Spleen (tissue), 11 donors: Measurements from ENCODE around the gene PRKX. TPM values are rescaled to one million over a fixed set of nuclear protein-coding genes. Genes with fewer than 3 reads are reported as not detected.
"Not testable (repeated sequence)": the region's sequence is repeated elsewhere in the genome, so short reads cannot be mapped to it uniquely, and the experiment has no call there.

Experiments
- DNase-seq: peaks from one replicate; pipeline ENCODE4 v3.0.0-alpha.2; 2020
- H3K27ac ChIP-seq, 8 donors: fragments of 200-600 bp; sonication (generic) in 7 of 8; 1 replicate in 4 of 8; 2 replicates in 4 of 8; pipeline versions ENCODE4 v1.5.0 to v1.8.0; 2016 to 2021; ENCODE audit warnings: inconsistent platforms in 4 of 8, mild to moderate bottlenecking in 4 of 8, moderate library complexity in 1 of 8
- H3K27me3 ChIP-seq, 7 donors: fragments of 200-600 bp; sonication (generic) in 6 of 7; replicated peaks in 1 of 7; 1 replicate in 4 of 7; 2 replicates in 3 of 7; pipeline versions ENCODE4 v1.5.0 to v1.8.0; 2016 to 2021; ENCODE audit warnings: inconsistent platforms in 3 of 7, mild to moderate bottlenecking in 1 of 7
- H3K36me3 ChIP-seq, 6 donors: fragments of 200-600 bp; sonication (generic) in 5 of 6; 1 replicate in 4 of 6; 2 replicates in 2 of 6; pipeline versions ENCODE4 v1.5.0 to v1.8.0; 2016 to 2021; ENCODE audit warnings: inconsistent platforms in 2 of 6
- H3K4me1 ChIP-seq, 6 donors: fragments of 200-600 bp; sonication (generic) in 5 of 6; 1 replicate in 3 of 6; 2 replicates in 3 of 6; pipeline versions ENCODE4 v1.5.0 to v1.8.0; 2016 to 2021; ENCODE audit warnings: inconsistent platforms in 3 of 6
- H3K4me3 ChIP-seq, 8 donors: fragments of 200-600 bp; sonication (generic) in 7 of 8; 1 replicate in 4 of 8; 2 replicates in 4 of 8; pipeline versions ENCODE4 v1.5.0 to v1.8.0; 2016 to 2021; ENCODE audit warnings: inconsistent platforms in 4 of 8, mild to moderate bottlenecking in 4 of 8, moderate library complexity in 2 of 8
- H3K9me3 ChIP-seq, 8 donors: fragments of 200-600 bp; sonication (generic) in 7 of 8; 1 replicate in 4 of 8; 2 replicates in 4 of 8; pipeline versions ENCODE4 v1.5.0 to v1.8.0; 2016 to 2021; ENCODE audit warnings: inconsistent platforms in 4 of 8
- CTCF ChIP-seq, 11 experiments: fragments of 200-600 bp in 7 of 11; fragments of 450-650 bp in 4 of 11; sonication (generic) in 4 of 11; IDR thresholded peaks in 8 of 11; conservative IDR thresholded peaks in 3 of 11; 1 replicate in 7 of 11; 2 replicates in 4 of 11; pipeline versions ENCODE4 v1.4.0 to v1.8.0; 2016 to 2021; ENCODE audit warnings: antibody characterized with exemption in 11 of 11, inconsistent platforms in 4 of 11, mild to moderate bottlenecking in 1 of 11
- POLR2A ChIP-seq, 3 donors: fragments of 450-650 bp; IDR thresholded peaks; one replicate each; pipeline ENCODE4 v1.5.1; 2017; ENCODE audit warnings: antibody characterized with exemption in 3 of 3, mild to moderate bottlenecking in 1 of 3
- POLR2AphosphoS5 ChIP-seq, 3 donors: sonication (generic); formaldehyde crosslinking; IDR thresholded peaks; one replicate each; pipeline ENCODE4 v1.5.1; 2017; ENCODE audit warnings: antibody characterized with exemption in 3 of 3
- WGBS, 5 donors: extraction: QIAGEN DNeasy Blood & Tissue Kit in 3 of 5; methylation state at CpG; one replicate each; pipeline versions ENCODE4 v1.1.5 to v1.1.7; 2013 to 2018; 5-methylcytosine and 5-hydroxymethylcytosine counted together
- intact Hi-C: fragments of 100-400 bp; cut with DNase I; formaldehyde crosslinking; loops from one replicate; pipeline ENCODE4 v1.15.0; 2023; ENCODE audit warnings: low total_unique reads
- polyA plus RNA-seq, 3 donors: library from polyadenylated mRNA; stranded (reverse); fragments of 200-250 nt; gene quantifications; one replicate each; pipeline ENCODE4 v1.2.1, GENCODE V29; 2013
- total RNA-seq, 7 donors: library from RNA; depleted of rRNA in 3 of 7; stranded (reverse); fragments of >200 nt in 3 of 7; fragmentation: NEBNext Ultra II Directional in 4 of 7; extraction: Animal tissue kit (Norgen Biotek cat#: 25700) in 4 of 7; gene quantifications; one replicate each; pipeline versions ENCODE4 v1.1.0 to v1.2.1, GENCODE V29; 2016 to 2021
- donor health status: healthy with polysubstance abuse.
- donor health status: DM: no; HTN: no; CAD: no; lungs with moderate emphysema.
- donor health status: DM: no; HTN: no; CAD: no.
- donor health status: Bipolar disorder and iron deficiency.
- donor health status: healthy.
- donor health status: DM: no; HTN: no; CAD: no.
- donor health status: DM: yes; HTN: yes; CAD: no.

Gene PRKX
- total and polyA plus RNA-seq, 10 donors = 5.4 to 55.0 (median 35.0) TPM

GRCh38 chrX:3733043-3733430 is 19.6 kb upstream of the PRKX start:
- intact Hi-C loops = no loop called here
- no peak overlapping the region for H3K4me3 ChIP-seq
- H3K9me3 ChIP-seq = no peaks in the 10 kb centered on the region
- no peak for DNase-seq
- no peaks in the 10 kb centered on the region for H3K36me3 ChIP-seq
- H3K27ac ChIP-seq = no peak overlapping the region
- no peaks in the 10 kb centered on the region for H3K4me1 ChIP-seq
- TF ChIP-seq POLR2A (IDR thresholded peaks at IDR 0.05) = no peak
- no peak for TF ChIP-seq CTCF (IDR thresholded peaks at IDR 0.05 in 8 of 11, conservative IDR thresholded peaks at IDR 0.05 in 3 of 11)
- no peak for TF ChIP-seq POLR2AphosphoS5 (IDR thresholded peaks at IDR 0.05)
- WGBS, 5 donors = 94 to 99% (median 95%) methylated on average over 6 to 7 of the region's 7 CpGs
- no peaks in the 10 kb centered on the region for H3K27me3 ChIP-seq

GRCh38 chrX:3732326-3733042 is 19.0 kb upstream of the PRKX start:
- H3K9me3 ChIP-seq, H3K4me3 ChIP-seq, H3K36me3 ChIP-seq, DNase-seq, H3K27ac ChIP-seq, H3K27me3 ChIP-seq, H3K4me1 ChIP-seq, intact Hi-C loops: not testable (repeated sequence)
- 81 to 95% (median 85%) methylated on average over 14 to 15 of the region's 15 CpGs for WGBS, 5 donors

GRCh38 chrX:3728454-3728853 is 15.0 kb upstream of the PRKX start:
- H3K4me3 ChIP-seq = no peak overlapping the region
- H3K9me3 ChIP-seq = no peaks in the 10 kb centered on the region
- 72 to 87% (median 80%) methylated on average over 9 of the region's 9 CpGs for WGBS, 5 donors
- no peaks in the 10 kb centered on the region for H3K27me3 ChIP-seq
- no peak for DNase-seq
- H3K27ac ChIP-seq = no peak overlapping the region
- H3K36me3 ChIP-seq = no peaks in the 10 kb centered on the region
- intact Hi-C loops = no loop called here
- H3K4me1 ChIP-seq = no peaks in the 10 kb centered on the region
- TF ChIP-seq POLR2A (IDR thresholded peaks at IDR 0.05) = no peak
- no peak for TF ChIP-seq POLR2AphosphoS5 (IDR thresholded peaks at IDR 0.05)

- WGBS, 5 donors = 85 to 97% (median 91%) methylated on average over 9 of the region's 9 CpGs
- H3K36me3 ChIP-seq, intact Hi-C loops, H3K4me3 ChIP-seq, DNase-seq, H3K27me3 ChIP-seq, H3K9me3 ChIP-seq, H3K4me1 ChIP-seq, H3K27ac ChIP-seq: not testable (repeated sequence)
Observed at GRCh38 chrX:3723460-3723859, 10.0 kb upstream of the PRKX start.

GRCh38 chrX:3717742-3718420 is 4.4 kb upstream of the PRKX start:
- no peak for DNase-seq
- Histone ChIP-seq H3K27ac (no peak overlapping the region), H3K36me3 (no peaks in the 10 kb centered on the region), H3K27me3 (peaks cover 0 to 3% (median 0%) of the 10 kb centered on the region in 7 donors), H3K4me3 (no peak overlapping the region), H3K4me1 (peaks cover 0 to 10% (median 3%) of the 10 kb centered on the region in 6 donors), H3K9me3 (peaks cover 0 to 3% (median 0%) of the 10 kb centered on the region in 8 donors)
- intact Hi-C loops = no loop called here
- no peak for TF ChIP-seq POLR2A (IDR thresholded peaks at IDR 0.05)
- TF ChIP-seq POLR2AphosphoS5 (IDR thresholded peaks at IDR 0.05) = no peak
- no peak for TF ChIP-seq CTCF (IDR thresholded peaks at IDR 0.05 in 8 of 11, conservative IDR thresholded peaks at IDR 0.05 in 3 of 11)
- WGBS, 5 donors = 74 to 83% (median 76%) methylated on average over 11 of the region's 11 CpGs
